Parathyroid adenoma (tissue), 2 donors: ENCODE results near the gene SPDYE2B.
"Not testable (repeated sequence)": the region's sequence is repeated elsewhere in the genome, so short reads cannot be mapped to it uniquely, and the experiment has no call there.

ENCODE experiments used
- H2AFZ ChIP-seq: fragments of 300-600 bp; sonication (generic); one replicate; pipeline ENCODE4 v1.7.0; 2017; ENCODE audit warnings: antibody characterized with exemption, mild to moderate bottlenecking
- H3K27ac ChIP-seq: fragments of 300-600 bp; sonication (generic); one replicate; pipeline ENCODE4 v1.7.0; 2017
- H3K27me3 ChIP-seq: fragments of 300-600 bp; sonication (generic); one replicate; pipeline ENCODE4 v1.7.0; 2017; ENCODE audit warnings: low read length; ENCODE audit not compliant: control insufficient read depth, insufficient read depth
- H3K36me3 ChIP-seq: fragments of 300-600 bp; sonication (generic); one replicate; pipeline ENCODE4 v1.7.0; 2017; ENCODE audit warnings: low read length; ENCODE audit not compliant: control insufficient read depth, insufficient read depth
- H3K4me1 ChIP-seq: fragments of 300-600 bp; sonication (generic); one replicate; pipeline ENCODE4 v1.7.0; 2017; ENCODE audit warnings: control low read depth
- H3K4me2 ChIP-seq: fragments of 300-600 bp; sonication (generic); one replicate; pipeline ENCODE4 v1.7.0; 2017; ENCODE audit warnings: low read length
- H3K4me3 ChIP-seq: fragments of 300-600 bp; sonication (generic); one replicate; pipeline ENCODE4 v1.7.0; 2017; ENCODE audit warnings: low read depth, low read length
- H3K79me2 ChIP-seq: fragments of 300-600 bp; sonication (generic); one replicate; pipeline ENCODE4 v1.7.0; 2017; ENCODE audit warnings: control low read depth
- H3K9ac ChIP-seq: fragments of 300-600 bp; sonication (generic); one replicate; pipeline ENCODE4 v1.7.0; 2017; ENCODE audit warnings: mild to moderate bottlenecking
- H3K9me3 ChIP-seq: fragments of 300-600 bp; sonication (generic); one replicate; pipeline ENCODE4 v1.7.0; 2017; ENCODE audit warnings: low read length; ENCODE audit not compliant: control insufficient read depth
- donor health status: primary hyperparathyroidism.

Gene SPDYE2B

DNA sequence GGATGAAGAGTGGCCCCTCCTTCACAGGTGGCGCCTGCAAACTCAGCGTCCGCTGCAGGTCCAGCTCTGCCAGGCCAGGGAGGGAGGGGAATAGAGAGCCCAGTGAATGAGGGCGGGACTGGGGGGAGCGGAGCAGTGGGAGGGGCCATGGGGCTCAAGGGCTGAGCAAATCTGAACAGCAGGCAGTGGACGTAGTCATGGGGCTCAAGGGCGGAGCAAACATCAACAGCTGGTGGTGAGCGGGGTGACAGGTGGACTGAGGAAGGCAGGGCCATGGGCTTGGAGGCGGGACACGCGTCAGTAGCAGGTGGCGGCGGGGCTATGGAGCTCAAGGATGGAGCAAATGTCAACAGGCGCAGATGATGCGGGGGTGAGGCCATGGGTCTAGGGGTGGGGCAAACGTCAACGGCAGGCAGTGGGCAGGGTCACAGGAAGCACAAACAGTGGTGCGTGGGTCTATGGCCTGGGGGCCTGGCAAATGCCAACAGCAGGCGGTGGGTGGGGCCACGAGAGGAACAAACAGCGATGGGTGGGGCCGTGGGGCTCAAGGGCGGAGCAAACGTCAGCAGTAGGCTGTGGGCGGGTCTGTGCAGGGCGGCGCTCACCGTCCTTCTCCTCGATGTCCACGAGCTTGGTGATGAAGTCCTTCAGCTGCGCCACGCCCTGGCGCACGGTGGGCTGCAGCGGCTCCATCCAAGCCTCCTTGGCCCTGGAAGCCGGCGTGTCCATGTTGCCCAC is 38.3 kb downstream of the SPDYE2B start:
- H3K4me2 ChIP-seq, H3K4me3 ChIP-seq, H3K9ac ChIP-seq, H3K36me3 ChIP-seq, H3K79me2 ChIP-seq, H3K4me1 ChIP-seq, H3K27ac ChIP-seq, H2AFZ ChIP-seq, H3K9me3 ChIP-seq, H3K27me3 ChIP-seq: not testable (repeated sequence)

DNA sequence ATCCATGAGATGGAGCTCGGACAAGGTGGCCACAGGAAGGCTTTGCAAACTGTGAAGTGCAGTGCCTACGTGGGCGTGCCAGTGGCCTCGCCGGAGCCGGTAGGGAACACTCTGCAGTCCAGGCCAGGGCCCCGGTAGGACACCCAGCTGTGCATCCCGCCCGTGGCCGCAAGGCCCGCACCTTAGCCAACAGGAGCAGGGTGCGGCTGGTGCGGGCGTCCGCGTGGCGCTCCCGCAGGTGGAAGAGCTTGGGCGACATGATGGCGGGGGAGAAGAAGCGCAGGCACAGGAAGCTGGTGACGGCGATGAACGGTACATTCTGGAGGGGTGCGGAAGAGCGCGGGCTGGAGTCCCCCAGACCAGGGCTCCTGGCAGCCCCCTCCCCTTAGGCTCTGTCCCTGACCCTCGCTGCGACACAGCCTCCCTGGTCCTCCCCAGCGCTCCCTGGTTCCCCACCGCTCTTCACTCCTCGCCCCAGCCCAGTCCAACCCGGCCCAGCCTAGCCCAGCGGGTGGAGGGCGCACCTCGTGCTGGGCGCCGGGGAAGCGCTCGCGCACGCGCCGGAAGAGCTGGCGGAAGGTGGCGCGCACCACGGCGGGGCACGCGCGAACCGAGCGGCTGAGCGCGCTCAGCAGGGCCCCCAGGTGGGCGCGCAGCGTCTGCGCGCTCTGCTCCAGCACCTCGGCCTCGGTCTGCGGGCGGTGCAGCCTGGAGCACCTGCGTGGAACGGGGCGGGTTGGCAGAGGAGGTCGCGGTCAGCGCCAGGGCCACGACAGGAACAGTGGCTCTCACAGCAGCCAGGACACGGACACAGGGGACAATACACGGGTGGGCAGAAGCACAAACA is 39.5 kb downstream of the SPDYE2B start:
- not testable (repeated sequence) for H3K79me2 ChIP-seq, H3K4me3 ChIP-seq, H3K36me3 ChIP-seq, H3K9ac ChIP-seq, H3K4me1 ChIP-seq, H2AFZ ChIP-seq, H3K4me2 ChIP-seq, H3K27me3 ChIP-seq, H3K9me3 ChIP-seq, H3K27ac ChIP-seq

DNA sequence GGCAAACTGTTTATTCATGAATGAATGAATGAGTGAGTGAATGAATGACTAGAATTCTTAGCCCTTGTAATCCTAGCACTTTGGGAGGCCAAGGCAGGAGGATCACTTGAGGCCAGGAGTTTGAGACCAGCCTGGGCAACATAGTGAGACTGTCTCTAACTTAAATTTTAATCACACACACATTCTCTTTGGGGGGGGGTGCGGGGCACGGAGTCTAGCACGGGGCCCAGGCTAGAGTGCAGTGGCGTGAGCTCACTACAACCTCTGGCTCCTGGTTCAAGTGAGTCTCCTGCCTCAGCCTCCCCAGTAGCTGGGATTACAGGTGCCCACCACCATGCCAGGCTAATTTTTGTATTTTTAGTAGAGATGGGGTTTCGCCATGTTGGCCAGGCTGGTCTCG is 40.5 kb downstream of the SPDYE2B start:
- H3K27me3 ChIP-seq, H3K9me3 ChIP-seq, H3K9ac ChIP-seq, H2AFZ ChIP-seq, H3K4me1 ChIP-seq, H3K4me2 ChIP-seq, H3K4me3 ChIP-seq, H3K27ac ChIP-seq, H3K36me3 ChIP-seq, H3K79me2 ChIP-seq: not testable (repeated sequence)

DNA sequence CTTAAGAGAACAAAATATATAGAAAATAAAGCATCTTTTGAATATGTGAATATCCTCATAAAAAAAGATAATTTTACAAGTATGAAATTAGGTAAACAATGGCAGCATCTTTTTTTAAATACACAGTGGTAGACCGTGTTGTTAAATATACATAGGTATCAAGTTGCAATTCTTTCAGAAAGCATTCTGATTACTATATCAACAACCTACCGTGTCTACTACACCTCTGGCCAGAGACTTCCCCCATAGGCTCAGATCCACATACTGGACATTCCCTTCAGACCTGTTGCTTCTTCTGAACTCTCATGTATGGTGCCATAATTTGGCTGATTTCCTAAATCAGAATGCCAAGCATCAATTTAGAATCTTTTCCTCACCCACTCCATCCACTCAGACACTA is 43.9 kb downstream of the SPDYE2B start:
- H2AFZ ChIP-seq, H3K9ac ChIP-seq, H3K27ac ChIP-seq, H3K4me1 ChIP-seq, H3K79me2 ChIP-seq, H3K27me3 ChIP-seq, H3K4me3 ChIP-seq, H3K36me3 ChIP-seq, H3K4me2 ChIP-seq, H3K9me3 ChIP-seq: not testable (repeated sequence)

DNA sequence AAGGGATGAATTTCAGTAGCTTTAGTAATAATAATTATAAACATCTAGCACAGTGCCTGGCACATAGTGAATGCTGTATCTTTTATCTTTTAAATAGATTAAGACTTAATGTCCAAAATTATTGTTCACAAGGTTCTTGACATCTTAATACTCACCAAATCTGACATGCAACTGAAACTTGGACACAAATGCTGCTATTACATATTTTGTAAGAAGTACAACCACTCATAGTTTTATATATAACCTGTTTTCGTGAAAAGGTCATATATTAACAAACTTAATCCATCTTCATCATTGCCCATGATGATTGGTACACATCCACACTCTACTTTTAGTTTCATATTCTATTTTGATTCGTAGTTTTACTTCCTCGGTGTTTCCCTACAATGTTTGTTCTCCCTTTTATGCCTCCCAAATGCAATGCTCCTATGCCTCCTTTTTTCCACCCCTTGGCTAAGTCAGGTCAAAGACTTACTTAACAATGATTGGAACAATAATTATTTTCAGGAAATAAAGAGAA is 45.0 kb downstream of the SPDYE2B start:
- not testable (repeated sequence) for H3K27me3 ChIP-seq, H3K4me3 ChIP-seq, H3K9me3 ChIP-seq, H2AFZ ChIP-seq, H3K79me2 ChIP-seq, H3K9ac ChIP-seq, H3K4me2 ChIP-seq, H3K4me1 ChIP-seq, H3K36me3 ChIP-seq, H3K27ac ChIP-seq

DNA sequence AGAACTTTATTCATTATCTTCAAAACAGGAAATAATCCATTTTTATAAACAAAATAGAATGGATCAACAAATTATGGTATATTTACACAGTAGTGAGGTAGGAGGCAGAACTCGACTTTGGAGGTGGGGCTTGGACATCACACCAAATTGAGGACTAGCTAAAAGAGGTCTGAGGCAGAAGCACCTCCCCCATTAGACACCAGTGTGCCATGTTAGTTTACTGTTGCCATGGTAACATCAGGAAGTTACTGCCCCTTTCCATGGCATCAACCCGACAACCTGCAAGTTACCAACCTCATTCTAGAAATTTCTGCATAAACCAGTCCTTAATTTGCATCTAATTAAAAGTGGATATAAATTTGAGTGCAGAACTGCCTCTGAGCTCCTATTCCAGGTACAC is 45.9 kb downstream of the SPDYE2B start:
- not testable (repeated sequence) for H3K27me3 ChIP-seq, H3K9ac ChIP-seq, H3K36me3 ChIP-seq, H3K9me3 ChIP-seq, H2AFZ ChIP-seq, H3K4me1 ChIP-seq, H3K79me2 ChIP-seq, H3K27ac ChIP-seq, H3K4me3 ChIP-seq, H3K4me2 ChIP-seq

DNA sequence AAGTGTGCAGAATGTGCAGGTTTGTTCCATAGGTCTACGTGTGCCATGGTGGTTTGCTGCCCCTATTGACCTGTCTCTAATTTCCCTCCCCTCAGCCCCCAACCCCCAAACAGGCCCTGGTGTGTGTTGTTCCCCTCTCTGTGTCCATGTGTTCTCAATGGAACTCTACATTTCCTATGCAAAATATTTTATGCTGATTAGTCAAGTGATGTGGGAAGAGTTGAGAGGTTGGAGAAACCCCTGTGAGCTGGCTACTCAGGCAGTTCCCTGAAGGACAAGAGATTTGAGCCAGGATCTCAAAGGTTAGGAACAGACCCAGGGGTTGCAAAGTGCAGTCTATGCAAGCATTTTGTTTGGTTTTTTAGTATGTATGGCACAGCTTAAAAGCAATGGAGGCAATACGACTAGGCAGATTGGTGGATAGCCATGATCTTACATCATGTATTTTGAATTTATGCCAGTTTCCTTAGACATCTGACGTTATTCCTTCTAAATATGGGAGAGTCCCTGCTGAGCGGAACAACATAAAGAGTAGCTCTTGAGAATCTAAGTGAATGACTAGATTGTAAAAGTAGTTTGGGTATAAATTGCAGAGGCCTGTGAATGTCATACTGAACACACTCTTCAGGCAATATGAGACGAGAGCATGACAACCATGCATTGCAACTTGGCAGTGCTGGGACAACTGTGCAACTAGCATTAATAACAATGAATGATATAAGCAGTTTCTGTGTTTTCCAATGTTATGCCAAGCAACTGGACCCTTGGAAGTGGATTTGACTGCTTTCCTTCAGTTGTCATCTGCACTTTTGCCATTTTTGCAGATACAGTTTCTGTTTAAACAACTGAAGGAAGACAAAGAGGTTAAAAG is 47.8 kb downstream of the SPDYE2B start:
- not testable (repeated sequence) for H3K4me3 ChIP-seq

DNA sequence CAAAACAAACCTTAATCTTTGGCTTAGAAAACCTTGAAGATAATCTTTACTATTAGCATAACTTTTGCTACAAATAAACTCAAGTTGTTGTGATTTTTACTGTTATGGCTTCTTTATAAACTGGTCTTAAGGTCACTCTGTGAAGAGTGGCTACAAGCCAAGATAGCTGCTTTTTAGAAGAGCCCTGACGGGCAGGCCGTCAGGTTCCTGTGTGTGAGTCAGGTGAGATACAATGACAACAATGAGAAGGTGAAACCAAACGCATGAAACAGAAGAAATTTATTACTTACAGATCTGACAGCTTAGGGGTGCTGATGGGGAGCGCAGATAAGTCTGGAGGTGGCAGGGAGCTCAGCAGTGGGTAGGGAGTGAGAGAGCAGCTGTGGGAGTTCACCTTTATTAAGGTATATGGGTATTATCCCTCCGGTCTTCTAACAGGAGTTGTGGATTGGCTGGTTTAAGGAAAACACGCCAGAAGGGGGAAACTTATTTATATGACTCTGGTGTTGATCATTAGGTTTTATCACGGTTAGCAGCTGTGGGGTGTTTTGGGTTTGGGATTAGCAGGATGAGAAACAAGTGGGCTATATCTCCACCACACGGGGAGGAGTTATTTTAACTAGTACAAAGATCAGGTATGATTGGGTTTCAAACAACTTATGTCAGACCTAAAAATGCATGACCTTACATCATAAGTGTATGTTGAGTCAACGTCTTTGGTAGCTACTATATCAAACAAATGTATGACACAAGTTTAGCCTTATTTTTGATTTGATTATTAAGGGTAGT is 49.0 kb downstream of the SPDYE2B start:
- H3K4me2 ChIP-seq, H3K9ac ChIP-seq, H3K9me3 ChIP-seq, H2AFZ ChIP-seq, H3K4me3 ChIP-seq, H3K27me3 ChIP-seq, H3K4me1 ChIP-seq, H3K27ac ChIP-seq, H3K79me2 ChIP-seq, H3K36me3 ChIP-seq: not testable (repeated sequence)

More for the DNA sequence above, 47.8 kb downstream of the SPDYE2B start:
- H3K79me2 ChIP-seq, H3K36me3 ChIP-seq, H3K4me2 ChIP-seq, H3K9ac ChIP-seq, H3K4me1 ChIP-seq, H2AFZ ChIP-seq, H3K27ac ChIP-seq, H3K9me3 ChIP-seq, H3K27me3 ChIP-seq: not testable (repeated sequence)
